ENCODE data around the gene ZER1.
"Not testable (repeated sequence)": the region's sequence is repeated elsewhere in the genome, so short reads cannot be mapped to it uniquely, and the experiment has no call there.

Gene ZER1

DNA sequence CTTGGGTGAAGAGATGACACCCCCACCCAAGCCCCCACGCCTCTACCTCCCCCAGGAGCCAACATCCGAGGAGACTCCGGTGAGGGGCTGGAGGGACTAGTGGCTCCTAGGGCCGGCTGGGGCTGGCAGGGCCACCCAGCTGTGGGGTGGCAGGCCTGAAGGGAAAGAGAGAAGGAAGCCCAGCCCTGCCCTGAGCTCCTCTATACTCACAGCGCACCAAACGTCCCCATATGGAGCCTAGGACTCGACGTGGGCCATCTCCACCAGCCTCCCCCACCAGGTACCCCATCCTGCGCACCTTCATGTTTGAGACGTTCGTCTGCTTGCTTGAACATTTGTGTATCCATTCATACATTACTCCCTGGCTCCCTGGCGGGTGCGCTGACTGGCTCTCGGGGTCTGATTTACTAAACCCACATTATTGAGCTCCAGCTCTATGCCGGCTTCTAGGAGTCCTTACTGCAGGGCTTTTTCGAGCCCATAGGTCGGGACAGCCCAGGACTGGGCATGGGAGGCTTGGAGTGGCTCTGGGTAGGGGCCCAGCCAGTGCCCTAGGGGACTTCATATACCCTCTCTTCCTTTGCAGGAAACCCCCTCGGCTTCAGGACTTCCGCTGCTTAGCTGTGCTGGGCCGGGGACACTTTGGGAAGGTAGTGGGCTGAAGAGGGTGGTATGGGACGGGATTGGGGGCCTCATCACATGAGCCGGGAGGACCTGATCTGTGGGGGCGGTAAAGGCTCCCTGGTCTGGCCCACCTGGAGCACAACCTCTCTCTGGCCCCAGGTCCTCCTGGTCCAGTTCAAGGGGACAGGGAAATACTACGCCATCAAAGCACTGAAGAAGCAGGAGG, 56.9 kb downstream of the ZER1 start:
- DNase-seq (ENCODE audit: low read depth) = no peak

DNA sequence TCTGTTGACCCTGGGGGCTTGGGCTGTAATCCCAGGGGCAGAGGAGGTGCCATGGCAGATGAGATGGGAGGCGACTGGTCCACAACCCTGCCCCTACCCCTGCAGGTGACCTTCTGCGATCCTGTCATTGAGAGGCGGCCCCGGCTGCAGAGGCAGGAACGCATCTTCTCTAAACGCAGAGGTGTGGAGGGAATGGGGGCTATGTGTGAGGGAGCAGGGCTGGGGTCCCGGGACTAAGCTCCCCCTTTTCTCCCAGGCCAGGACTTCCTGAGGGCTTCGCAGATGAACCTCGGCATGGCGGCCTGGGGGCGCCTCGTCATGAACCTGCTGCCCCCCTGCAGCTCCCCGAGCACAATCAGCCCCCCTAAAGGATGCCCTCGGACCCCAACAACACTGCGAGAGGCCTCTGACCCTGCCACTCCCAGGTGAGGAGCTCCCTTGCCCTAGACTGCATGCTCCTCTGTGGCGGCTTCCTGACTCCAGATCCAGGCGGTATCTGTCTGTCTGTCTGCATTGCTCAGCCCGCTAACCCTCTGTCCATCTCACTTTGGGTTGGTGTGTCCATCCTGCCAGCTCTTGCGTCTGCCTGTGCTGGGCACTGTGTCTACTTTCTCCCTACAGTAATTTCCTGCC, 57.7 kb downstream of the ZER1 start:
- DNase-seq (ENCODE audit: low read depth) = no peak

GRCh38 chr9:128713411-128713780, 58.3 kb downstream of the ZER1 start:
- DNase-seq (ENCODE audit: low read depth) = no peak

DNA sequence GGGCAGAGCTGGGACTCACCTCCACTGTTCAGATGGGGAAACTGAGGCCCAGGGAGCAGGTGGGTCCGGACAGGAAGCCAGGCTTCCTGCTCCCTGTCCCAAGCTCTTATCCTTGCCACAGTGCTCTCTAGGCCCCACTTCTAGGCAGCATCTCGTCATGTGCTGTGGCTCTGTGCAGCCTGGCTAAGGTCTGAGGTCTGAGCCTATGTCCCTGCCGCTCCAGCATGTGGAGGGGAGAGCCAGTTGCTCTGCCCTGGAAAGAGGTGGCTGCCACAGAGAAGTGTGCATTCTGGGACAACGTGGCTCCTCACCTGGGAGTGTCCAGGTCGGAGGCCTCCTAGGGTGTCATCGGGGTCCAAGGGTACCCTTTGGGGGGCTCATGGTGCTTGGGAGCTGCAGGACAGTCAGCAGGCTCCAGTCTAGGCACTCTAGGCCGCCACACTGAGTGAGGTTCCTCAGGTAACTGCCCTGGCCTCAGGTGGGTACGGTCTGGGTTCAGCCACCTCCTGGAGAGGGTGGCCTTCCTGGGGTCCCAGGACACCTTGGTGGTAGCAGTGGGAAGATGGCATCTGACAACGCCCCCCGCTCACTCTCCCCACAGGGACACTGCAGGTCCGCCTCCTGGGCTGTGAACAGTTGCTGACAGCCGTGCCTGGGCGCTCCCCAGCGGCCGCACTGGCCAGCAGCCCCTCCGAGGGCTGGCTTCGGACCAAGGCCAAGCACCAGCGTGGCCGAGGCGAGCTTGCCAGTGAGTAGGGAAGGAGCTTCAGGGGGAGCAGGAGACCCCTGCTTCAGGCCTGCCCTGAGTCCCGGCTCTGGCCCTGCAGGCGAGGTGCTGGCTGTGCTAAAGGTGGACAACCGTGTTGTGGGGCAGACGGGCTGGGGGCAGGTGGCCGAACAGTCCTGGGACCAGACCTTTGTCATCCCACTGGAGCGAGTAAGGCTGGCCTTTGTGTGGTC, 59.0 kb downstream of the ZER1 start:
- no peak for DNase-seq (ENCODE audit: low read depth)

DNA sequence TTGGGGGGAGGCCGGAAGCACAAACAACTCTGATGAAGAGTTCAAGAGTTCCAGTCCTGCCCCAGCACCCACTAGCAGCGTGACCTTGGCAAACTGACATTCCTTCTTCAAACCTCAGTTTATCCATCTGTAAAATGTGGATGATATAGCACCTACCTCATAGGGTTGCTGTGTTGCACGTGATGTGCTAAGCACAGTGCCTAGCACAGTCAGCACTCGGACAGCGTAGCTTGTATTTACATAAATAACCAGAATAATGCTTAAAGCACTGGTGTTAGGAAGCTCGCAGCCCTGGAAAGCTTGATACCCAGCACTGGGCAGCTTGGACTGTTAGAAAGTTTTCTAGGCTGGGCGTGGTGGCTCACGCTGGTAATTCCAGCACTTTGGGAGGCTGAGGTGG, 64.3 kb downstream of the ZER1 start:
- no peak for DNase-seq (ENCODE audit: low read depth)

- DNase-seq (ENCODE audit: low read depth) = no peak
These were observed 64.9 kb downstream of the ZER1 start for GRCh38 chr9:128706671-128707381.

GRCh38 chr9:128706045-128706444, 65.7 kb downstream of the ZER1 start:
- no peak for DNase-seq (ENCODE audit: low read depth)

- DNase-seq (ENCODE audit: low read depth) = no peak
These were observed 66.4 kb downstream of the ZER1 start for GRCh38 chr9:128705051-128705965.

GRCh38 chr9:128704356-128704670, 67.4 kb downstream of the ZER1 start:
- no peak for DNase-seq (ENCODE audit: low read depth)

DNA sequence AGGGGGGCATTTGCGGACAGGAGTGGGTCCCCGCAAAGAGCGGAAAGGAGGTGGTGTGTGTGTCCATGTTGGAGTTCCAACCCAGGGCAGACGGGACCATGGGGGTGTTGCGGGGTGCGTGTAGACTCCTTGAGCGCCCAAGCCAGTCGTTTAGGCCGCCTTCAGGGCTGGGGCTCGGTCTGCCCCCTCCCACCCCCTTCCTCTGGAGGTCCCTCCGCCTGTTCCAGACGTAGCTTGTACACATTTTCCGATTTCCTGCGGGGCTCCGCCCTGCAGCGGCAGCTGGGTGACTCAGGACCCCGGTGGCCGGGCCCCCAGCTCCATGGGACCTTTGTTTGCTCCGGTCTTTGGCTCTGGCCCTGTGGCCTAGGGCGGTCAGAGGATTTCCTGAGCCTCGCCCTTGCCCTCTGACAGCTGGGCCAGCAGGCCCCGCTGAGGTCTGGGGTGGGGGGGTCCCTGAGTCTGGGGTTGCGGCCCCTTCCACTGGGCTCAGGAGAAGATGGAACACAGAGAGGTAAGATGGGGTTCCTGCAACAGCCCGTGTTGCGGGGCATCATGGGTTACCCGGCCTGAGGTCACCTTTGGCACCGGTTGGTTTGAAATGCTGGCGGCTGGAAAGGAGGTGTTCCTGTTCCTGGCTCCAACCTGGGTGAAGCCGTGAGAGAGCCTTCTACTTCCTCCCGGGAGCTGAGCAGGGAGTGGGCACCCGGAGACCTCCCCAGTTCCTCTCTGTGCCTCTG, 67.9 kb downstream of the ZER1 start:
- DNase-seq (ENCODE audit: low read depth) = no peak

DNA sequence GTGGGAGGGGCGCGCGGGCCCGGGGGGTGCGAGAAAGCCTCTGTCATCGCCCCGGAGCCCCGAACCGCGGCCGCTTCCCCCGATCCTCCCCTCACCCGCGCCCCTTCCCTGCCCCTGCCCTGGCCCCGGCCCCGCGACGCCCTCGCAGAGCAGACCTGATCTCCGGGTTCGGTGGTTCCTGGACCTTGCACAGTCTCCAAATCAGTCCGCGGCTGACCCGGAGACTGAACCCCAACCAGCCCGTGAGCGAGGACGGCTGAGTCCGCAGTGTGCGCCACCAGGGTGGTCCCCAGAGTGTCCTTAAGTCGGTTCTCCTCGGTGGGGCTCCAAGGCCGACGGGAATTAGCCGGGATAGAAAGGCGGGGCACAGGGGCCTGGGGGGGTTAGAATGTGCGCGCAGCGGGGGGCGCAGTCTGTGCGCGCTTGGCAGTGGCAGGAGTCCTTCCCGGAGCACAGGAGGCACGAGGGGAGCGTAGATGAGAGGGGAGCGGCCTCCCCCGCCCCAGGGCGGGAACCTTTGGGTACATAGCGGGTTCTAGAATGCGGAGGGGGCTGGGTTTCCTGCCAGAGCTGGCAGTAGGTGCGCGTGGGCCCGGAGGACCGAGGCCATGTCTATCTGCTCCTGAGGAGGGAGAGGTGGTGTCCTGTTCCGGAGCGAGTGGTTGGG, 68.6 kb downstream of the ZER1 start:
- DNase-seq (ENCODE audit: low read depth) = no peak

- peak; percentile 91 for DNase-seq (ENCODE audit: low read depth)
These were observed 69.2 kb downstream of the ZER1 start, which contains the start of gene PKN3 for GRCh38 chr9:128702445-128702948. PKN3 (plus strand) TSS chr9:128702503; CDS start chr9:128702916, 413 bp downstream.

DNA sequence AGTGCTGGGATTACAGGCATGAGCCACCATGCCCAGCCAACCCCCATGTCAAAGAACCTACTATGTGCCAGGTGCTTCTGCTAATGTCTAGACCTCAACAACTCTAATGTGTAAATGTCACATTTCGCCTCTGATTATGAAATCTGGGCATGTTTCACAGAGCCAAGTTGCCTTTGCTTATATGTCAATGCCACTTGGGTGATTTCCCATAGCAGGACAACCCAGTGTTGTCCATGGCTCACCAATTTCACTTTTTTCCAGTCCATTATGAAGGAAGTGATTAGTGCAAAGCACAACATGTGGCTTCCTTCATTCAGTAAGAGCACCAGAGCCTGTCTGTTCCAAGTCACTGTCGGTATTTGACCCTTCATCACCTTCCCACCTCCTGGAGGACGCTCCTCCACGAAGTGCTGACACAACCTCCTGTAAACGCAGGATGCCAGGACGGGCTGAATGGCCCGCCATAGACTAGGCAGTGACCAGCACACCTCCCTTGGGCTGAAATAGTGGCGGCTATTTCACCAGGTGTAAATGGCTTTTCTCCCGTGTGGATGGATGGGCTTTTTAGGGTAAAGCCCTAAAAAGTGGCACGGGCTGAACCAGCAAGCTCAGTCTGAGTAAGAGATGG, 70.4 kb downstream of the ZER1 start:
- no peak for DNase-seq (ENCODE audit: low read depth)

GRCh38 chr9:128699096-128699795, 72.5 kb downstream of the ZER1 start:
- not testable (repeated sequence) for DNase-seq (ENCODE audit: low read depth)

DNA sequence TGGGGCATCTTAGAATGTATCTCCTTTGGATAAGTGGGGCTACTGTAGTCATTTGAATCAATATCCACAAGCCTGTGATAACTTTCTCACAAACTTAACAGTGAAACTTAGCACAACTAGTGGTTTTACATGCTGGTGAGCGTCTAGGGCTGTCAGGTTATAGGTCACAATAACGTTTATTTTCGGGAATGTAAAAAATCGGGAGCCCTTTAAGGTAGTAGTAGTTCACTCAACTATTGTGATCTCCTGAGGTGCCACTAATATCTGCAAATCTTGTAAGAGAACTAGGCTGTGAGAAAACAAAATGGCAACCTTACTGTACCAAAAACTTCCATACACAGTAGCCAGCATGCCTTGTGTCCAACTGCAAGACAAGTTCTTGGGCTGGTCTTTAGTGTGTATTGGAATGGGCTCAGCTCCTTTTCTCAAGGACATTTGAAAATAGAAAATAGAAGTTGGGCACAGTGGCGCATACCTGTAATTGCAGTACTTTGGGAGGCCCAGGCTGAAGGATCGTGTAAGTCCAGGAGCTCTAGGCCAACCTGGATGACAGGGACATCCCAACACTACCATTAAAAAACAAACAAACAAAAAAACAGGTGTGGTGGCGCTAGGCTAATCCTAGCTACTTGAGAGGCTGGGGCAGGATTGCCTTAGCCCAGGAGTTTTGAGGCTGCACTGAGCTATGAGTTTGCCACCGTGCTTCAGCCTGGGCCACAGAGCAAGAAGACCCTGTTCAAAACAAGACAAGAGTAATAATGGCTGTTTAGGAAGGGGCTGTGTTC, 74.6 kb downstream of the ZER1 start:
- no peak for DNase-seq (ENCODE audit: low read depth)

DNA sequence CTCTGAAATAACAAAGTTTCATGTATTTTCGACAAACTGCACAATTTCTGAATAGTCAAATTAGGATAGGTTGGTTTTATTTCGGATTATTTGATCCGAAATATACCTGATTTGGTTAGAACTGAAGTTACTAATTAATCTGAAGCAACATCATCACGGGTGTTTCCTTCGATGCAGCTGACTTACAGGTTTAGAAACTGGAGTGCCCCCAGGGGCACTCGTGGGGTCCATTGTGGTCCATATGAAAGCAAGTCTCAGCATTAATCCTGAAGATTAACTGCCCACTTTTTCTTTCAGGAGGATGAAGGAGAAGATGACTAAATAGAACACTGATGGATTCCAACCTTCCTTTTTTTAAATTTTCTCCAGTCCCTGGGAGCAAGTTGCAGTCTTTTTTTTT, 77.4 kb downstream of the ZER1 start:
- DNase-seq (ENCODE audit: low read depth) = no peak

DNA sequence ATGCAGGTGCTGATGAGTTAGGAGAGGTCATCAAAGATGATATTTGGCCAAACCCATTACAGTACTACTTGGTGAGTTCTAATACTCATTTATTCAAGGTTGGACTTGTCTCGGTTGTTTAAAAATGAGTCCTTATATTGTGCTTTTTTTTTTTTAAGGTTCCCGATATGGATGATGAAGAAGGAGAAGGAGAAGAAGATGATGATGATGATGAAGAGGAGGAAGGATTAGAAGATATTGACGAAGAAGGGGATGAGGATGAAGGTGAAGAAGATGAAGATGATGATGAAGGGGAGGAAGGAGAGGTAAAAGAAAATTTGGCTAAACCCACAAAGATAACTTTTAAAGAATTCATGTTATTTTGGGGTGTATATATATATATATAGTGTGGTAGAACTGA, 78.0 kb downstream of the ZER1 start:
- not testable (repeated sequence) for DNase-seq (ENCODE audit: low read depth)

DNA sequence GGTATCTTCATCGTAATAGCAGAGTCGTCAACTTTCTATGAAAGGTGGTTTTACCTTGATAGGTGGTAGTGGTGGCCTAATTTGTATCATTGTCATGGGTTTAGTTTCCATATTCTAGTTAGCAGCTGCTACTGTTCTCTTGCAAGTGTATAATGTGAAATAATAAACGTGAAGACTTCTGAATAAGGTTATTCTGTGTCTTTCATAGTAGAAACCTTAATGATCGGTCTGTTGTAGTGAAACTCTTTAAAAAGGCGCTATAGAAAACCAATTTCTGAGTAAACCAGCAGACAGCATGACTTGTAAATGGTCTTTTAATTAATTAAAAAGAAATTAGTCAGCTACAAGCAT, 81.1 kb downstream of the ZER1 start:
- DNase-seq (ENCODE audit: low read depth) = no peak

All from activated T-cell treated with anti-CD3 and anti-CD28 coated beads for 48 hours (primary cell).